Ovary (tissue), 3 donors: Measurements from ENCODE around the gene CFAP97D2.

Source experiments
- EP300 ChIP-seq: sonication (generic); formaldehyde crosslinking; IDR thresholded peaks from one replicate; pipeline ENCODE4 v1.6.1; 2017; ENCODE audit warnings: antibody characterized with exemption
- POLR2A ChIP-seq: fragments of 450-650 bp; IDR thresholded peaks from one replicate; pipeline ENCODE4 v1.6.1; 2017; ENCODE audit warnings: antibody characterized with exemption, mild to moderate bottlenecking, moderate library complexity
- TF ChIP-seq, protein P1 (sequence below), 3 donors: fragments of 450-650 bp in 2 of 3; fragments of 200-600 bp in 1 of 3; IDR thresholded peaks; one replicate each; pipeline versions ENCODE4 v1.5.1 to v1.8.0; 2016 to 2022; ENCODE audit warnings: antibody characterized with exemption in 3 of 3, mild to moderate bottlenecking in 1 of 3
- donor health status: DM: no; HTN: no; CAD: no.

DNA sequence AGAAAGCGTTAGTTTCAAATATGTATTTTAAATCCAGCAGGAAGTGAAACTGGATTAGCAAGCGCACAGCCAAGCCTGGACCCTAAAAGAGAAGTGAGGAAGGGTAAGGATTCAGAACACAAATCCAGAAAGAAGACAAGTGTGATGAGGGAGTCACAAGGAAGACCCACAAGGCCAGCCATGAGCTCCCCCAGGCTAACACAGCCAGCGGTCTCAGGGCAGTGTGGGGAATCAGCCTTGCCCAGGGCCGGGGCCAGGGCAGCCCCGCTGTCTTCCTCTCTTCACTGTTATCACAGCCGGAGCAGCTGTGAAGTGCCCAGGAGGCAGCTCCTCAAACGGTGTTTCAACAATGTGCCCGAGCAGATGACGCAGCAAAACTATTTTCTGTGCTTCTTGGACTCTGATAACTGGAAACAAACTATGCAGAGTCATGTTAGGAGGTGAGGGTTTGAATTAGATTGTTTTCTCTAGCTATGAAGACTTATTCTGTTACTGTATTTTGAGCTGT is 43.5 kb downstream of the CFAP97D2 start:
- TF ChIP-seq, protein P1, sequence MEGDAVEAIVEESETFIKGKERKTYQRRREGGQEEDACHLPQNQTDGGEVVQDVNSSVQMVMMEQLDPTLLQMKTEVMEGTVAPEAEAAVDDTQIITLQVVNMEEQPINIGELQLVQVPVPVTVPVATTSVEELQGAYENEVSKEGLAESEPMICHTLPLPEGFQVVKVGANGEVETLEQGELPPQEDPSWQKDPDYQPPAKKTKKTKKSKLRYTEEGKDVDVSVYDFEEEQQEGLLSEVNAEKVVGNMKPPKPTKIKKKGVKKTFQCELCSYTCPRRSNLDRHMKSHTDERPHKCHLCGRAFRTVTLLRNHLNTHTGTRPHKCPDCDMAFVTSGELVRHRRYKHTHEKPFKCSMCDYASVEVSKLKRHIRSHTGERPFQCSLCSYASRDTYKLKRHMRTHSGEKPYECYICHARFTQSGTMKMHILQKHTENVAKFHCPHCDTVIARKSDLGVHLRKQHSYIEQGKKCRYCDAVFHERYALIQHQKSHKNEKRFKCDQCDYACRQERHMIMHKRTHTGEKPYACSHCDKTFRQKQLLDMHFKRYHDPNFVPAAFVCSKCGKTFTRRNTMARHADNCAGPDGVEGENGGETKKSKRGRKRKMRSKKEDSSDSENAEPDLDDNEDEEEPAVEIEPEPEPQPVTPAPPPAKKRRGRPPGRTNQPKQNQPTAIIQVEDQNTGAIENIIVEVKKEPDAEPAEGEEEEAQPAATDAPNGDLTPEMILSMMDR (IDR thresholded peaks at IDR 0.05): no peak
- TF ChIP-seq POLR2A (no peak), EP300 (no peak)
